ENCODE results near the gene GRIA1.

Gene GRIA1

DNA sequence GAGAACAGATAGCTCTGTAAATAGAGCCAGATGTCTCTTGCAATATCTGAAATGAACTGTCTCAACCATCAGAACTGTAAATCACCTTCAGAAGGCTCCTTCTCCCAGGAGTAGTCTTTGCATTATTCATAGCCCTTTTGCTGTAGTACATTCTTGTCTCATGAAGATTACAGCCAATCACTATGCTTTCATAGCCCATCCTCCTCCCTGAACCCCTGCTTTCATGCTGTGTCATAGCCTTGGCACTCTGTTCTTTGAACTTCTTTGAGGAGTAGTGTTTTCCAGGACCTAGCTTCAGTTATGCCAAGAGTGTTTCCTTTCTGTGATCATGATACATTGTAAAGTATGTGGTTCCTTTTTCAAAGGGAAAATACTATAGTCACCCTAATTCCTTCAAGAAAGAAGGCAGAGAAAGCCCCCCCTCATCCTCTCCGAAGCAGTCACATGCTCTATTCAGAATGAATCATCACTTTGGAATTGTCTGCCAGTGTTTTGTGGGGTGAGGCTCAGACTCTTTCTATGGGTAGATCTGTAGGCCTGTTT lies 61.1 kb downstream of the GRIA1 start:
- Mint-ChIP-seq H3K4me3 (no peak overlapping the region), H3K4me1 (ENCODE audit: low read depth) (peaks cover 4% of the 10 kb centered on the region), H3K36me3 (ENCODE audit: low read depth) (no peaks in the 10 kb centered on the region), H3K27ac (no peak overlapping the region), H3K9me3 (no peaks in the 10 kb centered on the region), H3K27me3 (no peaks in the 10 kb centered on the region)

DNA sequence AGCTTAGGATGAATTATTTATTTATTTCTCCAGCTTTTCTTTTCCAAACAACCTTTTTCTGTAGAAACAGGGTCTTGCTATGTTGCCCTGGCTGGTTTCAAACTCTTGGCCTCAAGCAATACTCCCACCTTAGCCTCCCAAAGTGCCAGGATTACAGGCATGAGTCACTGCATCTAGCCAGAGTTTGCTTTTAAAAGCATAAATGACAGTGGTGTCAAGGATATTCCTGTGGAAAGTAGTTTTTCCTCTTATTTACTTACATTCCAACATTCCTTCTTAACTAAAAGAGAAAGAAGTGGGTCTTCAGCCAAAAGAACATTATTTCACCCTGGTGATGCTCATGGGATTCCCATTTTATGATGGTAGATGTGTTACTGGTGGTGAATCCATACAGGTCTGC lies 62.4 kb downstream of the GRIA1 start:
- H3K27me3 Mint-ChIP-seq, result no peaks in the 10 kb centered on the region
- no peak overlapping the region for H3K4me3 Mint-ChIP-seq
- no peaks in the 10 kb centered on the region for H3K36me3 Mint-ChIP-seq (ENCODE audit: low read depth)
- peaks cover 4% of the 10 kb centered on the region for H3K4me1 Mint-ChIP-seq (ENCODE audit: low read depth)
- H3K27ac Mint-ChIP-seq, result no peak overlapping the region
- H3K9me3 Mint-ChIP-seq, result no peaks in the 10 kb centered on the region

DNA sequence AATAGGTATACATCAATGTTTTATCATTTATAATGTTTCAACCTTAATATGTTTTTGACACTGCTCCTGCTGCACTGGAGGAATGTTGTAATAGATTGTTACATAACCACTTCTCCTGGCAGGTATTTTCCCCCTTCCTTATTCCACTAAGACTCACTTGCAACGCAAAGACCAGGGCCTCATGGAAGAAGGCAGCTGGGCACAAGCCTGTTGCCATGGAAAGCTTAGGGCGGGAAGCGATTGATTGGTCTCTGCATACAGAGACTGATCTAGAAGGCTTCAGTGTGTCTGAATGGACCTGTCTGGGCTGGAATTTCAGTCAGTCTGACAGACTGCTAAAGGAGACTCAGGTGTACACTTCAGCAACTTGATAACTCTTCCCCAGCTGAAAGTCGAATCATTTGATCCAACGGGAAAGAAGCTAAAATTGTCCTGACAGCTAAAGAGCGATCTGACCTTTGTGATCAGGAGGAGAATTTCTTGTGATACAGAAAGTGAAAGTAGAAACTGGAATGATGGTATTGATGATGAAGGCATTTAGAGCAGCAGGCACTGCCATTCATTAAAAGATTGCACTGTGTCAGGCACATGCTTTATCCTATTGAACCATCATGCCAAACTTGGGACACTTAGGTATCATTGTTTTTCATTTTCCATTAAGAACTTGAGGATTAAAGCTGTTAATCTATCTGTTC lies 65.1 kb downstream of the GRIA1 start:
- Mint-ChIP-seq H3K36me3 (ENCODE audit: low read depth) (no peaks in the 10 kb centered on the region), H3K9me3 (no peaks in the 10 kb centered on the region), H3K27ac (no peak overlapping the region), H3K27me3 (no peaks in the 10 kb centered on the region), H3K4me3 (no peak overlapping the region), H3K4me1 (ENCODE audit: low read depth) (peaks cover 4% of the 10 kb centered on the region)

DNA sequence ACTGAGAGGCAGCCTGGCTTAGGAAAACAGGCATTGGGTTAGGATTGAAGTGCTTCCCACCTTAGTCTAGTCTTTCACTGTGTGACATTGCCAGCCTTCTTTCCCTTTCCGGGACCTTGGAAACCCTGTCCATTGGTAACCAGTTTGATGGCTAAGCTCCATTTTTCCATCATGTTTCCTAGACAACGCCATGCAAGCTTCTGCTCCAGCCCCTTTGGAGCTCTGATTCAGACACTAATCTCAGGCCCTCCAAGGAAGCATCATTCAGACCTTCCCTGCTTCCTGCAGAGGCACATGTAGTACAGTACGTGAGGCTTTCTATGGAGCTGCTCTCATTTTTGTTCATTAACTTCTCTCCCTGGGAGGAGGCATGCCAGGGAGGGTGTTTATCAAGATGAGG lies 68.5 kb downstream of the GRIA1 start:
- H3K4me1 Mint-ChIP-seq (ENCODE audit: low read depth), result peaks cover 4% of the 10 kb centered on the region
- H3K9me3 Mint-ChIP-seq, result no peaks in the 10 kb centered on the region

DNA sequence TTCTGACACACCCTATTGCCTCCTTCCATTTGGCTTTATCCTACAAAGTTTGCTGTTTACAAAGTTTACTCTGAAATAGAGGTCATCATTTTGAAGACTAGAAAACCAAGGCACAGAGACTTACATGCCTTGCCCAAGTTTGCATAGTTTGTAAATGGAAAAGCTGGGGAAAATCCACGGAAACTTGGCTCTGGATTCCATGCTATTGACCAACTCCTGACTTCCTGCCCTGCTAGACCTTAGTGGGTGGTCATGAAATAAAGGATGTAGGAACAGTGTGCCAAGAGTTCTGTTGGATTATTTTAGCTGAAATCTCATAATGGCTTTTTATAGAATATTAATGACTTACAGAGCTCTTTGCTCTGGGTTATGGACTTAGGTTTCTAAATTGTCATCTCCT lies 69.5 kb downstream of the GRIA1 start:
- Mint-ChIP-seq H3K4me3 (no peak overlapping the region), H3K36me3 (ENCODE audit: low read depth) (no peaks in the 10 kb centered on the region), H3K4me1 (ENCODE audit: low read depth) (peaks cover 4% of the 10 kb centered on the region), H3K27me3 (no peaks in the 10 kb centered on the region), H3K9me3 (no peaks in the 10 kb centered on the region), H3K27ac (no peak overlapping the region)

More for the DNA sequence above, 68.5 kb downstream of the GRIA1 start:
- Mint-ChIP-seq H3K27ac (no peak overlapping the region), H3K27me3 (no peaks in the 10 kb centered on the region), H3K4me3 (no peak overlapping the region), H3K36me3 (ENCODE audit: low read depth) (no peaks in the 10 kb centered on the region)

DNA sequence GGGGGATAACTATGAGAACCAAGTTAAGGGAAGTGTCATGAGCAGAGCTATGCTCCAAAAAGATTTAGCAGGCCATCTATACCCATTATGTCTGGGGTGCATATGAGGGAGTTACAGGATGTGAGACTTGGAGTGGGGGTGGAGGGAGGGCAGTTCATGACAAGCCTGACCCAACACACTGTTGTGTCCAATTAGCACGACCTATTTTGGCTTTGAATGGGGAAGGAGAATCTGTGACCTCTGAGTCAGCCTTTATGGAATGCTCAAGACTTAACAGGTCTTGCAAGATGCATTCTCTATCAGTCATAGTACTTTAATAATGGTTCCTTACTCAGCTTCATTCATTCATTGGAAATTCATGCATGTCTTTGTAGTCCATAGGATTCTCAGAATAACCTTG lies 71.7 kb downstream of the GRIA1 start:
- H3K4me1 Mint-ChIP-seq (ENCODE audit: low read depth), result no peaks in the 10 kb centered on the region
- H3K36me3 Mint-ChIP-seq (ENCODE audit: low read depth), result no peaks in the 10 kb centered on the region
- H3K9me3 Mint-ChIP-seq, result peaks cover 3% of the 10 kb centered on the region
- H3K4me3 Mint-ChIP-seq, result no peak overlapping the region
- H3K27ac Mint-ChIP-seq, result no peak overlapping the region
- no peaks in the 10 kb centered on the region for H3K27me3 Mint-ChIP-seq

DNA sequence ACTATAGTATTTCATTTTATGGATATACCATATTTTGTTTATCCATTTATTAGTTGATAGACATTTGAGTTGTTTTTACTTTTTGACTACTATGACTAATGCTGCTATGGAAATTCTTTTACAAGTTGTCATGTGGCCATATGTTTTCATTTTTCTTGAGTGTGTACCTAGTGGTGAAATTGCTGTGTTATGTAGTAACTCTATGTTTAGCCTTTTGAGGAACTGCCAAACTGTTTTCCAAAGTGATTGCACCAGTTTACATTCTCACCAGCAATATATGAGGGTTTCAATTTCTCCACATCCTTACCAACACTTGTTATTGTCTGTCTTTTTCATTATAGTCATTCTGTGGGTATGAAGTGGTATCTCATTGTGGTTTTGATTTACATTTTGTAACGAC lies 75.4 kb downstream of the GRIA1 start:
- no peaks in the 10 kb centered on the region for H3K27me3 Mint-ChIP-seq
- peaks cover 7% of the 10 kb centered on the region for H3K9me3 Mint-ChIP-seq
- no peaks in the 10 kb centered on the region for H3K4me1 Mint-ChIP-seq (ENCODE audit: low read depth)
- no peak overlapping the region for H3K27ac Mint-ChIP-seq
- H3K36me3 Mint-ChIP-seq (ENCODE audit: low read depth), result no peaks in the 10 kb centered on the region
- no peak overlapping the region for H3K4me3 Mint-ChIP-seq

DNA sequence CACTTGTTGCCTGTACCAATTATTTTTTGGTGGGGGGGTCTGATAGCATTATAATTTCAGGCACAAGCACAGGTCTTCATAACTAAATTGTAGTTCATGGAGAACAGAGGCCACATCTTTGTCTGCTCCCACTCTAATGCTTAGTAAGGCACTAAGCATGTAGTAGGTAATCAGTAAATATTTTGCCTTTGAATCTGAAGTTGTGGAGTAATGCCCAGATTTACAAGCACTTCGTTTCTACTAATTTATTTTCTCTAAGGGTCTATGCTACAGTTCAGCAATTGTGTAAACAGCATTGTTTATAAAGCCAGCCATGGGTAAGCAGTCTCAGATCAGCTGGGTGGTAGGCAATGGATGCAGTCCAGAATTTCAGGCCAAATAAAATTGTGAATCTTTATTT lies 78.6 kb downstream of the GRIA1 start:
- Mint-ChIP-seq H3K27ac (no peak overlapping the region), H3K27me3 (no peaks in the 10 kb centered on the region), H3K9me3 (peaks cover 7% of the 10 kb centered on the region), H3K4me1 (ENCODE audit: low read depth) (no peaks in the 10 kb centered on the region), H3K4me3 (no peak overlapping the region), H3K36me3 (ENCODE audit: low read depth) (no peaks in the 10 kb centered on the region)

DNA sequence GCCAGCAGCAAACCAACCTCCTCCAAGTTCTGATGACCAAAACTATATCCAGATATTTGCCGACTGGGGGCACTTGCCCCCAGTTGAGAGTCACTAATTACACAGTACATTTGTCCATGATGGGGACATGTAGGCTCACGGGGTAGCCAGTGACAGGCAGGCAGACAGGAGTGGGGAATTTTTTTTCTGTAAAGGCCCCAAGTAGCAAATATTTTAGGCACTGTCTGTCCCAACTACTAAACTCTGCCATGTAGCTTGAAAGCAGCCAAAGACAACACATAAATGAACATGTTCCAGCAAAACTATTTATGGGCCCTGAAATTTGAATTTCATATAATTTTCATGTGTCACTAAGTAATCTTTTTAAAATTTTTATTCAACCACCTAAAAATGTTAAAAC lies 80.7 kb downstream of the GRIA1 start:
- Mint-ChIP-seq H3K27ac (no peak overlapping the region), H3K36me3 (ENCODE audit: low read depth) (no peaks in the 10 kb centered on the region), H3K9me3 (peaks cover 7% of the 10 kb centered on the region), H3K27me3 (no peaks in the 10 kb centered on the region), H3K4me3 (no peak overlapping the region), H3K4me1 (ENCODE audit: low read depth) (no peaks in the 10 kb centered on the region)

DNA sequence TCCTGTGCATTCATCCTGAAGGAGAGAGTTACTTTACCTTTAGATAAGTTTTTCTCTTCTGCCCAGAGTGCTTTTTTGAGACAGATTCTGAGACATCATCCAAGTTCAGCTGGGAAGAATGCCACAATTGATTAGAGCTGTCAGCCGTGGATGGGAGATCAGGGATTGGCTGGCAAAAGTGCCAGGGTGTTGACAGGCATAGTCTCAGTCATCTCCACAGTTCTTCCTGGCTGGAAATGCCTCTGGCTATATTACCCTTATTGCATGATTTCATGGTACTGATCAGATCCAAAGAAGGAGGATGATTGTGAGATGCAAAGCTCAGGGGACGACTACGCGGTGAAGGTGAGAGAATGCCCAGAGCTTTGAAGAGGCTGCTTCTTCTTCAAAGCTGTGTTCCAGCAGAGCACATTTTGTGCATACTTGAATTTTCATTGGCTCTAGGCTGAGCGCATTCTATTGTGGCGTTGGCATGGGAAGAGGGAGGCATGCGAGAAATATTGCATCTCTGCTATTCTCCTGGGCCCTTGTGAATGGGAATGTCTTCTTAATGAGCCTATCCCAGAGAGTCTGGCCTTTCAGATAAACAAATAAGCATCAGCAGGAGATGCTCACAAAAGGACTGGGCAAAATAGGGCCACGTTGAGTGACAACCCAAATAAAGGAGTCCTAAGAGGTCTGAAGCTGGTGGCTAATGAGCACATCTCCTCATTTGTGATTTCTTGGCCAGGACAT lies 82.1 kb downstream of the GRIA1 start:
- no peak overlapping the region for H3K4me3 Mint-ChIP-seq
- H3K27ac Mint-ChIP-seq, result no peak overlapping the region
- H3K4me1 Mint-ChIP-seq (ENCODE audit: low read depth), result no peaks in the 10 kb centered on the region
- H3K9me3 Mint-ChIP-seq, result peaks cover 5% of the 10 kb centered on the region
- H3K27me3 Mint-ChIP-seq, result no peaks in the 10 kb centered on the region
- H3K36me3 Mint-ChIP-seq (ENCODE audit: low read depth), result no peaks in the 10 kb centered on the region

DNA sequence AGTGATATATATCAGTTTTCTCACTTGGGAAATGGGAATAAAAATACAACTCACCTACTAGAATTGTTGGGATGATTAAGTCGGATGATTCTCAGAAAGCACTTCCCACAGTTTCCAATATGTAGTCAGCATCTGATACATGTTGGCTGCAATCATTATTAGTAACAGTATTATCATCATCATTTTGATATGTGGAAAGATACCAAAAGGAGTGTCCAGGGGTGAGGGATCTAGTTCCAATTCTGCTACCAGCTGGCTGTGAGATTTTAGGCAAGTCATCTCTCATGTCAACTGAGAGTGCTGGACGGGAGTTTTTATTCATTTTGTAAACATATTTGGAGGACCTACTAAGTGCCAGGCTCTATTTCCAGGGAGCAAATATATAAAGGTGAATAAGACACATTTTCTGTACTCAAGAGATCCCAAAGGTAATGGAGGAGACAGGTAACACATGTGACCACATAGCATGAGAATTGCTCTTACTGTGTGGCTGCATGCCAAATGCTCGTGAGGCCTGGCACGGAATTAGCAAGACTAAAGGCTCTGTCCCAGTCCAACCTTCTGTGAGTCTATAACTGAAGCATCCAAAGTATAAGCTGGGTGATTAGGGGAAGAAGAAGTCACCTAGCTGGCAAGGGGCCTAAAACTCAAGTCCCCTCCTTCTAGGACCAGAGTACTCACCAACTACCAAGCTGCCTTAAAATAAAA lies 83.0 kb downstream of the GRIA1 start:
- no peaks in the 10 kb centered on the region for H3K27me3 Mint-ChIP-seq
- H3K27ac Mint-ChIP-seq, result no peak overlapping the region
- H3K36me3 Mint-ChIP-seq (ENCODE audit: low read depth), result no peaks in the 10 kb centered on the region
- no peak overlapping the region for H3K4me3 Mint-ChIP-seq
- peaks cover 3% of the 10 kb centered on the region for H3K9me3 Mint-ChIP-seq
- no peaks in the 10 kb centered on the region for H3K4me1 Mint-ChIP-seq (ENCODE audit: low read depth)

DNA sequence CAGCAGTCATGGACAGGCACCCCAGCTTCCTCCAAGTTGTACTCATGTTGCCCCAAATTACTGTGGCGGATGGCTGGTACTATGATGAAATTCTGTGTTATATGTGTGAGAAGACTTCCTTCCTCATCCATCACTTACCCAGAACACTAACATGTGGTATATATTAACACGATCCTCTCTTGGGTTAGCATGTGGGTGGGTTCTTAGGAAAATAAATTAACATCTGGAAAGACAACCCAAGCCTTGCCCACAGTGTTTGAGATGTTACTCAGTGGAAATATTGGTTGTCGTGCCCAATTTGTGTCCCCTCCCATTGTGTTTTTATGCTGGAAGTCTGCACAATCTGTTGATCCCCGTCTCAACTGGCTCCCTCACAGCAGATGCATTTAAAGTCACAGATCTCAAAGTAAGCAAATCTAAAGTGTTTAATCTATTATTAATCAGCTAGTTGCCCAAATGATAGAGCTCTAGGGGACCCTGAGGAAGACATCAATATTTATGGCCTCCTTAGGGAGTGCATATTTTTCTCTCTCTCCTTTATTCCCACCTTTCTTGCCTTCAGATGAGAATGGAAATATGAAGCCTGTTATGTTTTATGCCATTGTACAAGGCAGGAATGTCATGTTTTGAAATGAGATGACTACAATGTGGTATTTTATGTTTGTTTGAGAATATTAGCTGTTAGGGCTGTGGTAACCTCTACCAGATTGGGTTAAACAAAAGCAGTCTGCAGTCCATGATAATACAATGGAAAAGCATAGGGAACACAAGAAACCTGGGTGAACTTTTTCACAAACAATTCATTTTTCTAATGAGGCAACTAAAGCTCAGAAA lies 93.9 kb downstream of the GRIA1 start:
- no peak overlapping the region for H3K4me3 Mint-ChIP-seq
- H3K36me3 Mint-ChIP-seq (ENCODE audit: low read depth), result no peaks in the 10 kb centered on the region
- H3K4me1 Mint-ChIP-seq (ENCODE audit: low read depth), result no peaks in the 10 kb centered on the region
- H3K9me3 Mint-ChIP-seq, result no peaks in the 10 kb centered on the region
- no peaks in the 10 kb centered on the region for H3K27me3 Mint-ChIP-seq
- H3K27ac Mint-ChIP-seq, result no peak overlapping the region

DNA sequence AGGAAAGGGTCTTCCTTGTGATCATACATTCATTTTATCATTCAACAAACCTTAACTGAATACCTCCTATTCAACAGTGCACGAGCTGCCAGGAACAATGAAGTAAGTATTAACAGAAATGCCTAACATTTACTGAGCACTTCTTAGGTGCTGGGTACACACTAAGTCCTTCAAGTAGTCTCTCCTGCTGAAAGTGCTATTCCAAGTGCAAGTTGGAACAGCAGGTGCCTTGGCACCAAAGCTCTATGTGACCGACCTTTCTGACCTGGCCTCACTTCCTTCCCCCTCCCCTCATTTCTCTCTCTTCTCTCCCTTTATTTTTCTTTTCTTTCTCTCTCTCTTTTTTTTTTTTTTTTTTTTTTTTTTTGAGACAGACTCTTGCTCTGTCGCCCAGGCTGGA lies 94.5 kb downstream of the GRIA1 start:
- Mint-ChIP-seq H3K9me3 (no peaks in the 10 kb centered on the region), H3K27ac (no peak overlapping the region), H3K4me3 (no peak overlapping the region), H3K36me3 (ENCODE audit: low read depth) (no peaks in the 10 kb centered on the region), H3K4me1 (ENCODE audit: low read depth) (no peaks in the 10 kb centered on the region), H3K27me3 (no peaks in the 10 kb centered on the region)

DNA sequence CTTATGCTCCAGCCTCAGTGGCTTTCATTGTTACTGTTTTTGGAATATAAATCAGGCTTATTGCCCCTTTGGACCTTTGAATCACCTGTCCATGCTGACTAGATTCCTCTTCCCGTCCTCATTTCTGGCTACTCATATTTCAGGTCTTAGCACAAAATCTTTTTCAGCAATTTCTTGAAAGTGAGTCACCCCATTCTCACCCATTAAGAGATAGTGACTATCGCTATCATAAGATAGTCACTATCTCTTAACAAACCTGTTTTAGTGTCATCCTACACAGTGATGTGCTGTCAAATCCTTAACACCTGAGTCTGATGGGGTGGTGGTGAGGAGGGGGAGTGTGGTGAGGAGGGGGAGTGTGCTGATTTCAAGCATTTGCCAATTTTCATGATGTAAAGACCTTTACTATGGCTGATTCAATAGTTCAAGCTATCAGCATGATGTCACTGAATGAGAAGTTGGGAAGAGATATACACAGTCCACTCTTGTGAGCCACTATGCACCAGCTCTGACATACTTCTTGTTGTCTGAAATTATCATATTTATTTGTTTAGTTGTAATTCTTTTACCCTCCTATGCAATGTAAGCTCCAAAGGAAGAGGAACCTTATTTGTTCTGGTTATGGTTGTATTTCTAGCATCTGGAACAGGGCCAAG lies 95.3 kb downstream of the GRIA1 start:
- Mint-ChIP-seq H3K4me3 (no peak overlapping the region), H3K4me1 (ENCODE audit: low read depth) (no peaks in the 10 kb centered on the region), H3K9me3 (no peaks in the 10 kb centered on the region), H3K27ac (no peak overlapping the region), H3K36me3 (ENCODE audit: low read depth) (no peaks in the 10 kb centered on the region), H3K27me3 (no peaks in the 10 kb centered on the region)
